Nephron progenitor cell (in vitro differentiated cells): Measurements from ENCODE around the gene PLXNA4.
A peak's percentile ranks its signal among the peaks of the same experiment; 100 is the strongest.

ENCODE experiments used
- DNase-seq: peaks from one replicate; pipeline ENCODE4 v3.0.0; 2021
- H3K27ac Mint-ChIP-seq: 2 replicates; pipeline ENCODE4 v1.8.0; 2021; ENCODE audit warnings: mild to moderate bottlenecking, moderate library complexity, mixed read lengths
- H3K27me3 Mint-ChIP-seq: 2 replicates; pipeline ENCODE4 v1.8.0; 2021; ENCODE audit warnings: mild to moderate bottlenecking, low read depth, mixed read lengths; ENCODE audit not compliant: poor library complexity
- H3K36me3 Mint-ChIP-seq: 2 replicates; pipeline ENCODE4 v1.8.0; 2021; ENCODE audit warnings: low read depth, mixed read lengths
- H3K4me1 Mint-ChIP-seq: 2 replicates; pipeline ENCODE4 v1.8.0; 2021; ENCODE audit warnings: mixed read lengths
- H3K4me3 Mint-ChIP-seq: 2 replicates; pipeline ENCODE4 v1.8.0; 2021; ENCODE audit warnings: mild to moderate bottlenecking, moderate library complexity, mixed read lengths
- H3K9me3 Mint-ChIP-seq: 2 replicates; pipeline ENCODE4 v1.8.0; 2021; ENCODE audit warnings: mild to moderate bottlenecking, moderate library complexity, mixed read lengths
- CTCF ChIP-seq: fragments of 200-600 bp; sonication (generic); IDR thresholded peaks from 2 replicates; pipeline ENCODE4 v1.5.0; 2021; ENCODE audit warnings: antibody characterized with exemption

The PLXNA4 gene

DNA sequence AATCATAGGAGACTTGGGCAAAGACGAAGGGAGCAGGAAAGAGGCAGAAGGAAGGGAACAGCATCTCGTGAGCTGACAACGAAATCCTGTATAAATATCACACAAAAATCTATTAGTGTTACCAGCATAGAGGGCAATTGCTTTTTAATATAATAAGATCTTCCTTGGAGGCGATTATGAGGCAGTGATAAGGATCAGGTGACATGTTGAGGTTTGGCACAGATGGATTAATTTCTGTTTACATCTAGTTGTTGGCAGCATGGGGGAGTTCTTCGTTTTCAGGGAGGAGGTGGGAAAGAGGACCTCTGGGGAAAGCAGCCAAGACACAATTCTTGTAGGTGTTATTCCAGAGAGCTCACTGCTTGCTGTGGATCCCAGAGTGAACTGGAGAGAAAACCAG lies 163.8 kb downstream of the PLXNA4 start:
- Mint-ChIP-seq H3K4me3 (no peak overlapping the region), H3K27ac (no peak overlapping the region), H3K36me3 (no peaks in the 10 kb centered on the region), H3K4me1 (peaks cover 44% of the 10 kb centered on the region), H3K9me3 (no peaks in the 10 kb centered on the region), H3K27me3 (peaks cover 15% of the 10 kb centered on the region)
- DNase-seq, result no peak
- TF ChIP-seq CTCF, result no peak

DNA sequence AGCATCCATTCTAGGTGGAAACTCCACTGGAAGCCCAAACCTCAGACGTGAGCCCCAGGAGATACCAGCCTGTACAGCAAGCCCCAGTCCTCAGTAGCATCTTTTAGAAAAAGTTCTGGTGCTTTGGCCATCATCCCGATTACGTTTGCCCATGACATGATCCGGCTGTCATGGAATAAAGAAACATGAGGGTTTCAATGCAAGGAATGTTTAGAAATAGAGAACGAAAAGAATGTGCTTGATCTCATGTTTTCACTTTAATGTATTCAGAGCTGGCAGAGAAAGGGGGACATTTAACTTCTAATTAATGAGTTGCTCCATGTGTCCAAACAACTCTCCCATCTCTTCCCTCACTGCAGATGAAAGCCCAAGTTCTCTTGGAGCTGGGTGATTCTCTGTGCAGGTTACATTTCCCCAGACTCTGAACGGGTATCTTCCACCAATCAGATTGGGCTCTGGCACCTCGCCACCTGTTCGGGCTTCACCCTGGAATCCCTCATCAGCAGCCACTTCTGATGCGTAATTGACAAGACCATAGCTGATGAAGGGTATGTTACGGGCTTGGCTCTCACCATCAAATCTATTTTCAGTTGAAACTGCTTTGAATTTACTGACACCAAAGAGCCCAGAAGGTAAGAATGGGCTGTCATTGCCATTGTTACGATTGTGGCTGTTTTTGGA lies 165.3 kb downstream of the PLXNA4 start:
- Mint-ChIP-seq H3K36me3 (no peaks in the 10 kb centered on the region), H3K27ac (no peak overlapping the region), H3K9me3 (no peaks in the 10 kb centered on the region), H3K4me1 (peaks cover 35% of the 10 kb centered on the region), H3K4me3 (no peak overlapping the region), H3K27me3 (peaks cover 10% of the 10 kb centered on the region)
- TF ChIP-seq CTCF, result no peak
- no peak for DNase-seq

- Mint-ChIP-seq H3K36me3 (no peaks in the 10 kb centered on the region), H3K27me3 (peaks cover 12% of the 10 kb centered on the region), H3K4me3 (no peak overlapping the region), H3K27ac (peak overlapping the region; percentile 39), H3K9me3 (no peaks in the 10 kb centered on the region), H3K4me1 (peaks cover 35% of the 10 kb centered on the region)
- DNase-seq, result no peak
- no peak for TF ChIP-seq CTCF
These were observed 165.9 kb downstream of the PLXNA4 start for GRCh38 chr7:132410385-132410784.

DNA sequence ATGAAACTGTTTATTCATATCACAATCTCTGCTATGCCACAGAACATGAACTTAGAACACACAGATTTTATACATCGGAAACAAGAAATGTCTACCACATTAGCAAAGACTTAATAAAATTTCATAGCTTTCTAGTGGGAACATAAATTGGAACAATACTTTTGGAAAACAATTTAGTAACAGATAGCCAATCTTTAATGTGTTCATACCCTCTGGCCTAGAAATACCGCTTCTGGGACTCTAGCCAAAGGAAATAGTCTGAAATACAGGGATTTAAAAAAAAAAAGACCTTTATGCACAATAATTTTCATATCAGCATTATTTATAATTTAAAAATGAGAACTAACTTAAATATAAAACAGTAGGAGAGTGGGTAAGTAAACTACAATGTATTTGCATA lies 168.5 kb downstream of the PLXNA4 start:
- Mint-ChIP-seq H3K4me1 (peaks cover 38% of the 10 kb centered on the region), H3K4me3 (no peak overlapping the region), H3K27me3 (peaks cover 21% of the 10 kb centered on the region), H3K9me3 (no peaks in the 10 kb centered on the region), H3K36me3 (no peaks in the 10 kb centered on the region), H3K27ac (no peak overlapping the region)
- TF ChIP-seq CTCF, result no peak
- DNase-seq, result no peak

DNA sequence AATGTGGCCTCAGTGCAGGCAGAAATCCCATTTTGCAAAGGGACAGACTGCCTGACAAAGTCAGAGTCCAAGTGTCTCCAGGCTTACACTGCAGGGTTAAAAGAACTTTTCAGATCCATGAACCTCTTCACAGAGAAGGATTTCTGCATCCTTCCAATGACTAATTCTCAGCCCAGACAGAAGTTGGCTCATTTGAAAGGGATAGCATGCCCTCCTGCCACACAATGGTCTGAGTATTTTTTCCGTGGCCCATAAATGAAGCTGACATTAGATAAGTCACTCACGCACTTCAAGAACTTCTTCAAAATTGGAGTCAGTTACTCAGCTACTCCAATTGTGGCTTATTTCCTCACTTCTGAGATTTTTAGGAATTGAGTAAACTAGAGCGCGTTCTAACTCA lies 170.2 kb downstream of the PLXNA4 start:
- no peak for DNase-seq
- Mint-ChIP-seq H3K9me3 (peaks cover 8% of the 10 kb centered on the region), H3K4me1 (peaks cover 31% of the 10 kb centered on the region), H3K27ac (no peak overlapping the region), H3K27me3 (peaks cover 27% of the 10 kb centered on the region), H3K4me3 (no peak overlapping the region), H3K36me3 (peaks cover 5% of the 10 kb centered on the region)
- no peak for TF ChIP-seq CTCF

DNA sequence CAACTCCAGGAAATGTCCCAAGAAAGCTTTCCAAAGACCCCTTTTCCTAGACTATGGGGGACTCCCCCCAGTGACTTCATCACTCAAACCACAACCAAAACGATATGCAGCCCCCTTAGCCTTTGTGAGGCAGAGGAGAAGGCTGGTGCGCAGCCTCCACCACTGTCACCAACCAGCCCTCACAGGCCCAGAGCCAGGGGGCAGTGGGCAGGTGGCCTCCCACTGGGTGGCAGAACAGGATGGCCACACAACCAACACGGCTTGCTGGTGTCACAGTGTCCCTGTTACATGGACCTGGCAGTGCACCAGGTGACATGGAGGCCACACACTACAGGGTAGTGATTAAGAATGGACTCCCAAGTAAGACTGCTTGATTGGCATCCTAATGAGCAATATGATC lies 172.0 kb downstream of the PLXNA4 start:
- no peak for TF ChIP-seq CTCF
- Mint-ChIP-seq H3K4me3 (no peak overlapping the region), H3K36me3 (peaks cover 5% of the 10 kb centered on the region), H3K27me3 (peaks cover 39% of the 10 kb centered on the region), H3K9me3 (peaks cover 8% of the 10 kb centered on the region), H3K27ac (no peak overlapping the region), H3K4me1 (peaks cover 31% of the 10 kb centered on the region)
- DNase-seq, result no peak
